ENCODE results near the gene MLXIP. TPM values are rescaled to one million over a fixed set of nuclear protein-coding genes. Genes with fewer than 3 reads are reported as not detected.

MLXIP gene
- total and polyA plus RNA-seq, 2 of the 8 experiments (the other 6 are each of a cell fraction or from before 2014, with no cell fraction given), result 5.5 to 40.5 TPM

DNA sequence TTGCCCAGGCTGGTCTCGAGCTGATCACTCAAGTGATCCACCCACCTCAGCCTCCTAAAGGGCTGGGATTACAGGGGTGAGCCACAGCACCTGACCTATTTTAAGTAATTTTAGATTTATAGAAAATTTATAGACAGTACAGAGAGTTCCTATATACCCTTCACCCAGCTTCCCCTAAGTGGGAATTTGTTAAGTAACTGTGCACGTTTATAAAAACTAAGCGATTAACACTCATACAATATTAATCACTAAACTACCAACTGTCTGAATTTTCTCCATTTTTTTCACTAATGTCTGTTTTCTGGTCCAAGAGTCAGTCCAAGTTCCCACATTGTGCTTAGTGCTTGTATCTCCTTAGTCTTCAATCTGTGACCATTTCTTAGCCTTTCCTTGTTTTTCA, 89.9 kb downstream of the MLXIP start:
- FAIRE-seq (no peak), DNase-seq (ENCODE audit: low read depth in 1 of 2, low spot score in 2 of 2) (no peak)
- Histone ChIP-seq H4K5ac (ENCODE audit: insufficient read length, low read depth, low read length) (no peak overlapping the region), H4K20me1 (replicated peaks in 1 of 2; ENCODE audit: control insufficient read depth in 1 of 2, insufficient read depth in 2 of 2, low read length in 2 of 2) (no peaks in the 10 kb centered on the region), H3K9ac (replicated peaks in 1 of 4; ENCODE audit: extremely low read depth in 1 of 4, low read depth in 3 of 4, low read length in 3 of 4) (no peak overlapping the region), H3K4me2 (ENCODE audit: insufficient read depth in 1 of 2, low read depth in 2 of 2, low read length in 2 of 2) (no peak overlapping the region), H2BK15ac (ENCODE audit: low read length) (no peak overlapping the region), H2BK12ac (ENCODE audit: low read depth, low read length) (no peak overlapping the region), H3K9me3 (ENCODE audit: insufficient read depth in 2 of 2, low read depth in 1 of 2, low read length in 1 of 2) (no peaks in the 10 kb centered on the region), H2BK20ac (ENCODE audit: low read length) (no peak overlapping the region), H2AFZ (ENCODE audit: low read length) (no peak overlapping the region), H3K23ac (ENCODE audit: insufficient read length) (no peak overlapping the region), H3K56ac (replicated peaks; ENCODE audit: insufficient read length, low read depth, low read length) (no peak overlapping the region), H3K27me3 (replicated peaks in 1 of 4; ENCODE audit: control insufficient read depth in 3 of 4, extremely low read depth in 1 of 4, insufficient read depth in 3 of 4, low read length in 3 of 4) (peaks cover 0 to 3% (median 0%) of the 10 kb centered on the region in 4 experiments; a peak in 1 of 7 replicates), H3K79me1 (ENCODE audit: low read depth, low read length) (no peaks in the 10 kb centered on the region), H3K36me3 (ENCODE audit: control insufficient read depth in 2 of 4, insufficient read depth in 4 of 4, low read length in 3 of 4) (no peaks in the 10 kb centered on the region), H2BK120ac (replicated peaks; ENCODE audit: low read depth, low read length) (no peak overlapping the region), H4K91ac (replicated peaks; ENCODE audit: insufficient read length, low read length) (no peak overlapping the region), H3K4me1 (replicated peaks in 1 of 4; ENCODE audit: control insufficient read depth in 3 of 4, insufficient read depth in 4 of 4, low read length in 3 of 4) (no peaks in the 10 kb centered on the region; a peak in 1 of 7 replicates), H3K18ac (ENCODE audit: extremely low read depth, low read length) (no peak overlapping the region), H3K4ac (replicated peaks; ENCODE audit: insufficient read length, low read depth, low read length) (no peak overlapping the region), H2AK5ac (ENCODE audit: low read depth, low read length) (no peak overlapping the region), H3K4me3 (ENCODE audit: extremely low read depth in 1 of 4, insufficient read depth in 2 of 4, low read depth in 3 of 4, low read length in 4 of 4) (no peak overlapping the region), H3K27ac (ENCODE audit: low read depth, low read length) (no peak overlapping the region), H3K79me2 (ENCODE audit: control insufficient read depth in 1 of 2, insufficient read depth in 2 of 2, low read length in 2 of 2) (no peaks in the 10 kb centered on the region), H4K8ac (ENCODE audit: extremely low read depth, insufficient read depth, low read length) (no peak overlapping the region), H2BK5ac (ENCODE audit: low read depth, low read length) (no peak overlapping the region), H3K14ac (ENCODE audit: insufficient read length) (no peak overlapping the region), H3K23me2 (ENCODE audit: low read depth, low read length) (no peaks in the 10 kb centered on the region)
- POLR2A ChIA-PET (ENCODE audit: partially characterized antibody), result no interaction called here
- CTCF ChIA-PET (ENCODE audit: partially characterized antibody), result interaction anchor here (1.1 to 2.5 kb wide), 3 partner anchors 22 to 36 kb away, joined by 3 to 7 read pairs (median 6); no protein-coding TSS in a partner anchor
- 97 to 100% methylated on average over 1 to 3 of the region's 3 CpGs for WGBS, 2 experiments (ENCODE audit: extremely low coverage in 1 of 2, insufficient coverage in 1 of 2, insufficient read length in 1 of 2, insufficient replicate concordance in 2 of 2, low coverage in 1 of 2, low lambda C conversion rate in 2 of 2, missing lambda C conversion rate in 1 of 2)
- TF ChIP-seq, protein P1, sequence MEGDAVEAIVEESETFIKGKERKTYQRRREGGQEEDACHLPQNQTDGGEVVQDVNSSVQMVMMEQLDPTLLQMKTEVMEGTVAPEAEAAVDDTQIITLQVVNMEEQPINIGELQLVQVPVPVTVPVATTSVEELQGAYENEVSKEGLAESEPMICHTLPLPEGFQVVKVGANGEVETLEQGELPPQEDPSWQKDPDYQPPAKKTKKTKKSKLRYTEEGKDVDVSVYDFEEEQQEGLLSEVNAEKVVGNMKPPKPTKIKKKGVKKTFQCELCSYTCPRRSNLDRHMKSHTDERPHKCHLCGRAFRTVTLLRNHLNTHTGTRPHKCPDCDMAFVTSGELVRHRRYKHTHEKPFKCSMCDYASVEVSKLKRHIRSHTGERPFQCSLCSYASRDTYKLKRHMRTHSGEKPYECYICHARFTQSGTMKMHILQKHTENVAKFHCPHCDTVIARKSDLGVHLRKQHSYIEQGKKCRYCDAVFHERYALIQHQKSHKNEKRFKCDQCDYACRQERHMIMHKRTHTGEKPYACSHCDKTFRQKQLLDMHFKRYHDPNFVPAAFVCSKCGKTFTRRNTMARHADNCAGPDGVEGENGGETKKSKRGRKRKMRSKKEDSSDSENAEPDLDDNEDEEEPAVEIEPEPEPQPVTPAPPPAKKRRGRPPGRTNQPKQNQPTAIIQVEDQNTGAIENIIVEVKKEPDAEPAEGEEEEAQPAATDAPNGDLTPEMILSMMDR (IDR thresholded peaks at IDR 0.05; ENCODE audit: control extremely low read depth in 1 of 3, insufficient read depth in 1 of 3, low read depth in 1 of 3, low read length in 3 of 3), result no peak
- TF ChIP-seq CTBP2 (IDR thresholded peaks at IDR 0.05; ENCODE audit: borderline replicate concordance, insufficient read depth, insufficient read length, low read length) (no peak), HDAC6 (IDR thresholded peaks at IDR 0.05; ENCODE audit: low read depth, low read length) (no peak), RXRA (IDR thresholded peaks at IDR 0.05; ENCODE audit: insufficient read depth, low read depth, low read length) (no peak), ASH2L (IDR thresholded peaks at IDR 0.05; ENCODE audit: low read length) (no peak), KDM1A (IDR thresholded peaks at IDR 0.05; ENCODE audit: borderline replicate concordance, low read length) (no peak), SUZ12 (IDR thresholded peaks at IDR 0.05; ENCODE audit: low read length) (no peak), SIX5 (IDR thresholded peaks at IDR 0.05; ENCODE audit: low read depth, low read length) (no peak), RBBP5 (IDR thresholded peaks at IDR 0.05; ENCODE audit: borderline replicate concordance, low read depth, low read length) (no peak)
- TF ChIP-seq, protein P2, sequence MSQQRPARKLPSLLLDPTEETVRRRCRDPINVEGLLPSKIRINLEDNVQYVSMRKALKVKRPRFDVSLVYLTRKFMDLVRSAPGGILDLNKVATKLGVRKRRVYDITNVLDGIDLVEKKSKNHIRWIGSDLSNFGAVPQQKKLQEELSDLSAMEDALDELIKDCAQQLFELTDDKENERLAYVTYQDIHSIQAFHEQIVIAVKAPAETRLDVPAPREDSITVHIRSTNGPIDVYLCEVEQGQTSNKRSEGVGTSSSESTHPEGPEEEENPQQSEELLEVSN (IDR thresholded peaks at IDR 0.05), result no peak
- TF ChIP-seq, protein P3, sequence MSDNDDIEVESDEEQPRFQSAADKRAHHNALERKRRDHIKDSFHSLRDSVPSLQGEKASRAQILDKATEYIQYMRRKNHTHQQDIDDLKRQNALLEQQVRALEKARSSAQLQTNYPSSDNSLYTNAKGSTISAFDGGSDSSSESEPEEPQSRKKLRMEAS (IDR thresholded peaks at IDR 0.05), result no peak
